NCI-H69 (cell line): Measurements from ENCODE around the gene RET.

Source experiments
- DNase-seq: peaks from one replicate; lab custom pipeline; 2025; lab: John Stamatoyannopoulos, UW

RET gene

GRCh38 chr10:43172645-43173044 is 95.8 kb downstream of the RET start:
- DNase-seq: no peak

DNA sequence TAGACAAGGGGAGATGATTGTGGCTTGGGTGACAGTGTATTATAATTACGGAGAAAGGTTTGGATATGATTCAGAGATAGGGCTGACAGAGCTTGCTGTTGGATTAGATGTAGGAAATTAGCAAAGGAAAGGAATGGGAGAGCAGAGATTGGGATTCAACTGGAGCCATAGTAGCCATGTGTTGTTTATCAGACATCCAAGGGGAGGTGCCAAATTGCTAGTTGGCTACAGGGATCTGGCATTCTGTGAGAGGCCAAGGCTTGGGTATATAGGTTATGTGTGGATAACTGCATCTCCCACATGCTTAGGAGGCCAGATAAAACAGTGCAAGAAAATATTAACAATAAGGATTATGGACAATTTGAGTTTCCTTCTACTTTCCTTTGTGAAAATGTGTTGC is 96.3 kb downstream of the RET start:
- no peak for DNase-seq

- DNase-seq: no peak
Observed at GRCh38 chr10:43174969-43175368, 98.1 kb downstream of the RET start.

DNA sequence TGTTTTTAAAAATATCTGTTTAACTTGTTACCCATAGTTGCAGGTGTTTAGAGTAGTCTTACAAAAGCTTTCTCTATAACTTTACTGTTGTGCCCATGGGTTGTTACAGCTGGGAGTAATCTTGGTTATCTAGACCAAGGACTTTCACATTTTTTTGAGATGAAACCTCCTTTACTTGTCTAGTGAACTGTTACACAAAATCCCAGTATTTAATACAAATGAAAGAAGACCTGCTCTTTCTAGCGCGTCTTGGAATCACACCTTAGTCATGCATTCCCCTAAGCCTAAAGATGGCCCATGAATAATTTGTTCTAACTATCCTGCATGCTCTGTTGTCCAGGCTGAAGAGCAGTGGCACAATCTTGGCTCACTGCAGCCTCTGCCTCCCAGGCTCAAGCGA is 99.4 kb downstream of the RET start:
- DNase-seq: no peak

DNA sequence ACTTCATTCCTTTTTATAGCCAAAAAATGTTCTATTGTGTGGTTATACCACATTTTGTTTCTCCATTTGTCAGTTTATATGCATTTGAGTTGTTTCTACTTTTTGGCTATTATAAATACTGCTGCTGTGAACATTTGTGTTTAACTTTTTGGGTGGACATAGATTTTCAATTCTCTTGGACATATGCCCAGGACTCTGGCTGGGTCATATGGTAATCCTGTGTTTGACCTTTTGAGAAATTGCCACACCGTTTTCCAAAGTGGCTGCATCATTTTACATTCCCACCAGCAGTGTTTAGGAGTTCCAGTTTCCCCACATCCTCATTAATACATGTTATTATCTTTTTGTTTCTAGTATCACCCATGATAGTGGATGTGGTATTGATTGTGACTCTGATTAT is 100.7 kb downstream of the RET start:
- no peak for DNase-seq
